ENCODE results near the gene BSND.

The BSND gene

DNA sequence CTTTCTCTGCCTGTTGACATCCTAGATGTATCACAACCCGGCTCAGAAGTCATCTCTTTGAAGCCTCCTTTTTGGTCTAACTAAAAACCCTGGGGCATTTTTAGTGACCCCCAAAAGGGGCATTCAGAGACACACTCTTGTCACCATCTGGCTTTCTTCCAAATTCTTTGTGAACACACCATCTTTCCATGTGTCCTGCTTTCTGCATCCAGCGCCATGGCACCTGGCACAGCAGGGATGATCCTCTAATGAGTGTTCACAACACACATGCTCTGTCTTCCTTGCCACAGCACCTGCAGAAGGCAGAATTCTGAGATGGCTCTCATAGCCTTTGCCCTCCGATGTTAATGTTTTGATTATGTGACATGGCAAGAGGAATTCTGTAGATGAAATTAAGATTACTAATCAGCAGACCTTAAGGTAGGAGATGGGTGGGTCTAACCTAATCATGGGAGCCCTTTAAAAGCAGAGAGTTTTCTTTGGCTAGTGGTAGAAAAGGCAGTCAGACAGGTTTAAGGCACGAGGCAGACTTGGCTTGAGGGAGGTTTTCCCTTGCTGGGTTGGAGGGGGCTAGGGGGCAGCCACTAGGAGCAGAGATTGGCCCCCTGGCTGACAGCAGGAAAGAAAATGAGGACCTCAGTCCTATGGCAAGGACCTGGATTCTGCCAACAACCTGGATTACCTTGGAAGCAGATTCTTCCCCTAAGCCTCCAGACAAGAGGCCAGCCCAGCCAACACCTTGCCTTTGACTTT is 23.2 kb upstream of the BSND start:
- no peak for DNase-seq (ENCODE audit: low read depth in 2 of 2)

DNA sequence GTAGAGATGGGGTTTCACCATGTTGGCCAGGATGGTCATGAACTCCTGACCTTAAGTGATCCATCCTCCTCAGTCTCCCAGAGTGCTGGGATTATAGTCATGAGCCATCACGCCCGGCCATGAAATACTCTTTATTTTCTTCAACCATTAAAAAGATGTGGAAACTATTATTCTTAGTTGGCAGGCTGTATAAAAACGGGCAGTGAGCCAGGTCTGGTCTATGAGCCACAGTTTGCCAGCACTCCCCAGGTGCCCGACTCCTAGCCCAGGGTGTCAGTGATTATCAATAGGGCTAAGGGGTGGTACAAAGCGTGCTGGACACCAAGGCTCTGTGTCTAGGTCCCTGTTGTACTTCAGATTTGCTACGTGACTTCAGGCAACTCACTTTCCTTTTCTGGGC is 22.0 kb upstream of the BSND start:
- no peak for DNase-seq (ENCODE audit: low read depth in 2 of 2)

DNA sequence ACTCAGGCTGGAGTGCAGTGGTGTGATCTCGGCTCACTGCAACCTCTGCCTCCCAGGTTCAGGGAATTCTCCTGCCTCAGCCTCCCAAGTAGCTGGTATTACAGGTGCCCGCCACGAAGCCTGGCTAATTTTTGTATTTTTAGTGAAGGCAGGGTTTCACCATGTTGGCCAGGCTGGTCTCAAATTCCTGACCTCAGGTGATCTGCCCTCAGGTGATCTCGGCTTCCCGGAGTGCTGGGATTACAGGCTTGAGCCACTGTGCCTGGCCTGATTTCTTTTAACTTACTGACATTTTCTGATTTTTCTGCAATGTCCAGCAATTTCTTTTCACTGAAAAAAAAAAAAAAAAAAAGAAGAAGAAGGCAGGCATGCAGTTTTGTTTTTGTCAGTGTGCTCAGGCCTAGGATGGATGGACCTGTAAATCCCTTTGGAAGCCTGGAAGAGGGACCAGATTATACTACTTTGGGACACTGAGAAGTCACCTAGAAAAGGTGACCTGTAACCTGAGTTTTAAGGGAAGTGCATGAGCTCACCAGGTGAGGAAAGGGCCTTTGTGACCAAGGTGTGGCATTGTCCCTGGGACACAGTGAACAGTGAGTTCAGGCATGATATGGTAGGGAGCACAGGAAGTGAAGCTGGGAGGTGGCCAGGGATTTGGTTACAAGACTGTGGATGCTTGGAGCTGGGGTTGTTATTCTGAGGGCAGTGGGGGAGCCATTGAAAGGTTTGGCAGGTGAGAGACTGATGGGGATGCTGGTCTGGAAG is 21.0 kb upstream of the BSND start:
- no peak for DNase-seq (ENCODE audit: low read depth in 2 of 2)

DNA sequence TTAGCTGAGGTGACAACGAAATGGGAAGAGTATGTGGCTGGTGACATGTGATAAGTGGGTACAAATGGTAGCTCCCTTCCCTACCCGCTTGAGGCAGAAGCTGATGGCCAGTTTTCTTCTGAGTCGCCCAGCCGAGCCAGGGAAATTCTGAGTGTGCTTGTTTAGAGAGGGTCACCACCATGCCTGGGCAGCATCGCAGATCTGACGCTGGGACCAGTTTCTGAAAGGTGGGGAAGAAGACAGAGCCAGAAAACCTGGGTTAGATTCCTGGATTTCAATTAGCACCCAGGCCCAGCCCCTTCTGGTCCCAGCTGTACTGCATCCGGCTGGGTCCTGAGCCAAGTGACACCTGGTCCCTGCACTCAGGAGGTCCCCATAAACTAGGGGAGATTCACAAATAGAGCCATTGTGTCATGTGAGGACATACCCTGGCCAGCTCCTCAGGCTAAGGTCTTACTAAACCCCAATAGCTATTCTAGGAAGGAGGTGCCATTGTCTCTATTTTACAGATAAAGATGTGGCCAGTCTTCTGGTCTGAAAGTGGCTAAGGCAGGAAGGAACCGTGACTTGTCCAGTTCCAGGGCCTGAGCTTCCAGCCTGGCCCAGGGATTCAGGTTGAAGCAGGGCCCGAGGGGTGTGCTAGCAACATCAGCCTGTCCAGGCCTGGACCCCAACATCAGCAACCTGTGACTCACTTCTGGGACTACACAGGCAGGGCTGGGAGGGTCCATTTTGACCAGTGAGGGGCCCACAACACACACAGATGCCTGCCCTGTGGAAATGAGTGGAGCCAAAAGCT is 20.0 kb upstream of the BSND start:
- no peak for DNase-seq (ENCODE audit: low read depth in 2 of 2)

DNA sequence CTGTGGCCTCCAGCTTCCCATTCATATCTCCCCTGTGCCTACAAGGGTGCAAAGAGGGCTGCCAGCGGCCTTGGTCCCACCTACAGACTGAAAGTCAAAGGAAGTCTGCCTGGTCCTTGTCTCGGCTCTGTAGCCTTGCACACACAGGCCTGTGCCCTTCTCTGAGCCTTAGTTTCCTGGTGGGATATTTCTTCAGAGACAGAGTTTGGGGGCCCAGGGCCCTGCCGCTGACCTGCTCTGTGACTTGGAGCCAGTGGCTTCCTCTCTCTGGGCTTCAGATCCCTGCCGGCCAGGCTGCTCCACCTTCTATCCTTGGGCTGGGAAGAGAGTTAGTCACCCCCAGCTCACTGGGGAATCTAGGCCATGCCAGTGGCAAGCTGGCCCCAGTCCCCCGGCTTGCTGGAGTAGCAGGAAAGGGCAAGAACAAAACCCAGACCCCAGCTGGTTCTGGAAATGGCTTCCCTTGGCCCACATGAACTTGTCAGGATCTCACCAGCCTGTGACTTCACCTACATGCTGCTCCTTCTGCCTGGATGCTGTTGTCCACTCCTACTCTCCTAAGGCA is 19.3 kb upstream of the BSND start:
- DNase-seq (ENCODE audit: low read depth in 2 of 2): no peak

DNA sequence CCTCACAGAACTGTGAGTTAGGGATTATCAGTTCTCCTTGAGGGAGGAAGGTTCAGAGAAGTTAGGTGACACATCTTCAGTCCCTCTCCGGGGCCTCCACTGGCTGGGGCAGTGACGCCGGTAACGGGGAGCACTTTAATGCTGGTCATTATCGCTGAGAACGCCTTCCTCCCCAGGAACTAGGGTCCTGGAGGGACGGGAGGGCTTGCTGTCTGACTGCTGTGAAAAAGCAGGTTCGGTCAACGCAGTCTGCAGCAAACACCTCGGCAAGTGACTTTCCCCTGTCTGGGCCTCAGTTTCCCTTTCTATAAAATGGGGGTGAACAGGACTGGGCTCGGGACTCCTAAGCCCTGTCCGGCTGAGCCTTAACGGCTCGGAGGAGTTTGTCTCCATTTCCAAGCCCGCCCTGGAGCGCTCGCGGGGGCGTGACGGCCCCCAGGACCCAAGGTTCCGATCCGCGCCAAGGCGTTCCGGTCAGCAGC is 18.6 kb upstream of the BSND start:
- no peak for DNase-seq (ENCODE audit: low read depth in 2 of 2)

DNA sequence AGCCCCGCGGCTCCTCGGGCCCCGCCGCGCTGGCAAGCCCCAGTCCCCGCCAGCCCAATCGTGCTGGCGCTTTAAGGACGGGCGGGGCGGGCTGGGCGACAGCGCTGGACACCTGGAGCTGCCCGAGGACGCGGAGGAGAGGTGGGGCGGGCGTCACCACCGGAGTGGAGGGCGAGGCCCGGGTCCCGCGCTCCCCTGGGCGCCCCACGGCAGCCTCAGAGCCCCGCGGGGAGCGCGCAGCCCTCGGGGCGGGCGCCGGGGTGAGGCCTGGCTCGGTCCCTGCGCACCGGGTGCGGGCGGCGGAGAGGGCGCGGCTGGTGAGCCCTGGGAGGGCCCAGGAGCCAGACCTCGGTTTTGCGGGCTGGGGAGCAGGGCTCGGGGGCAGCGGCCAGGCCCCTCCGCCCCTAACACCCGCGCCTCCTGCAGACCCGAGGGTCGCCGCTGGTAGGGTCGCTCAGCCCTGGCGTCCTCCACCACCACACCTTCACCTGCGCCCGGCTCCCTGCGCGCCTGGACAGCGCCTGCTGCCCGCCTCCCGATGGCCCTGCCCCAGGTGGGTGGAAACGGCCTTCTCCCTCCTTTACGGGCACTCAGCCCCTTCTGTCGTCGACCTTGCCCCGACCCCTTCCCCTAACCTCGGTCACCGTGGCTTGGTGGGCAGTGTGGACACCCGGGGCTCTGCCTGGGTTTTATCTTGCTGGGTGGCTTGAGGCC is 18.0 kb upstream of the BSND start, which contains the start of gene TMEM61:
Gene TMEM61, plus strand, starts transcription at position 101 of the 714 bp plus-strand sequence. Its CDS starts 438 bp downstream, at position 539.
- DNase-seq (ENCODE audit: low read depth in 2 of 2): no peak

DNA sequence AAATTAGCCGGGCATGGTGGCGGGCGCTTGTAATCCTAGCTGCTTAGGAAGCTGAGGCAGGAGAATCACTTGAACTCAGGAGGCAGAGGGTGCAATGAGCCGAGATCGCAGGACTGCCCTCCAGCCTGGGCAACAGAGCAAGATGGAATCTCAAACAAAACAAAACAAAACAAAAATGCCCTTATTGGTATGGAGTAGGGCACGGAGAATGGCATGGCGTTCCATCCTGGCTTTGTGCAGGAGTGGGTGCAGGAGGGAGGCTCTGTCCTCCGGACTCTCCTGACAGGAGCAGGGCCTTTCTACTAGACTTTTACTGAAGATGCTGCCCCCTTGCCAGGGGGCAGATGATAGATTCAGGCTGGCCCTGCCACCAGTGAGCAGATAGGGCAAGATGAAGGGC is 17.3 kb upstream of the BSND start:
- DNase-seq (ENCODE audit: low read depth in 2 of 2): no peak

DNA sequence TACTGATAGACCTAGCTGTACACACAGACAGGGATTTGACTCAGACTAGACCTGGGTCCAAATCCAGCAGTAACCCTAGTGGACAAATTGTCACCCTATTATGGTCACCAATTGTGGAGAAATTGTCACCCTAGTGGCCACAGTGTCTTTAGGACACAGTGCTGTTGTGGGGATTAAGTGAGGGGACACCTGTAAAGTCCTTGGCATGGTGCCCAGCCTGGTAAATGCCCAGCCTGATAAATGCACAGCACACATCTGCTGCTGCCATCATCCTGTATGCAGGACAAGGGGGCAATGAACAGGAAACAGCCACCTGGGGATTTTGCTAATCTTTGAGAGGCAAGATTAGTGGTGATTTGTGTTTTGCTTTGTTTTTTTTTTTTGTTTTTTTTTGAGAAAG is 16.0 kb upstream of the BSND start:
- no peak for DNase-seq (ENCODE audit: low read depth in 2 of 2)

DNA sequence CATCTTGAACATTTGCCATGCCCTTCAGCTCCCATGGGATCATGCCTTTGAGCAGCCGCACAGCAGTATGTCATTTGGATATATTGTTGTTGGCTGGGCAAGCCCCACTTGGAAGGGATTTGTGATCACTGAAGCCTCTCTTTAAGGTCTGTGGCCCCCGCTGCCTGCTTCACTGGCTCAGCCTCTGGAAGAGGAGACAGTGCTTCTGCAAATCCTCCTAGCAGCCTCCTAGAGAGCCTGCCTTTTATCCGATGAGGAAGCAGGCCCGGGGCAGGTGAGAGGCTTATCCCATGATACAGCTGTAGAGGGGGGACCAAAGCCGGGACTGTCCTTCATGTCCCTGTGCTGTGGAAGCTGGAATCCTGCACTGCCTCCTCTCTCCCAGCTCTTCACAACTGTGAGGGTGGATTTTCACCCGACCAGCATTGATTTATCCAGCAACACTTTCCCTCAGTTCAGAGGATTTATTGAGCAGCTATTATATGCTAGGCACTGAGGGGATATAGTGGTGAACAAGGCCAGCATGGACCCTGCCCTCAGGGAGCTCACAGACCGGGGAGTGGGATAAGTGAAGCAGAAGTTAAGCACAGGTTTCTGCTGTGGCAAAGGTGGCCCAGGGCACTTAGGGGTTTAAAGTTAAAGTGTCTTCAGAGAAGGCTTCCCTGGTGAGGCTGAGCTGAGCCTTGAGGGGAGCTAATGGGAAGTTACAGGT is 14.4 kb upstream of the BSND start:
- DNase-seq (ENCODE audit: low read depth in 2 of 2): no peak

DNA sequence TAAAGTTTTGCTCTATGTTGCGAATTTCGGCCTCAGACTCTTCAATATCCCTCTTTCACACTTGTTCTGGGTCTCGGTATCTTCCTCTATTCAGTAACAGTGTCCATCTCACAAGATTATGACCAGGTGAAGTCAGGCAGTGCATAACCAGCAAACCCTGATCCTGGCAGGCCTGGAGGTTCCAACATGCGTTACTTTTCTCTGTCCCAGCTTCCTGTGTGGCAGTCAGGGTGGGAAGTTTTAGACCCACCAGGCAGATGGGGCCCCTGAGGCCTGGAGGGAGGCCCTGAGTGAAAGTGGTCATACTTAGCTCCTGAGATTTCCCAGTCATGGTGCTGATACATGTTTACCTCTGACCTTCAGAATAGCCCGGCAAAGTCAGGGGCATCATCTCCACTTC is 13.2 kb upstream of the BSND start:
- DNase-seq (ENCODE audit: low read depth in 2 of 2): no peak

DNA sequence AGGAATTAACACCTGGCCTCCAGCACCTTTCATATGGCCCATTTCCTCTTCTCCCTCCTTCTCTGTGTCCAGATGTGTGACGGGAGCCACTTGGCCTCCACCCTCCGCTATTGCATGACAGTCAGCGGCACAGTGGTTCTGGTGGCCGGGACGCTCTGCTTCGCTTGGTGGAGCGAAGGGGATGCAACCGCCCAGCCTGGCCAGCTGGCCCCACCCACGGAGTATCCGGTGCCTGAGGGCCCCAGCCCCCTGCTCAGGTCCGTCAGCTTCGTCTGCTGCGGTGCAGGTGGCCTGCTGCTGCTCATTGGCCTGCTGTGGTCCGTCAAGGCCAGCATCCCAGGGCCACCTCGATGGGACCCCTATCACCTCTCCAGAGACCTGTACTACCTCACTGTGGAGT is 12.7 kb upstream of the BSND start:
- DNase-seq (ENCODE audit: low read depth in 2 of 2): no peak

DNA sequence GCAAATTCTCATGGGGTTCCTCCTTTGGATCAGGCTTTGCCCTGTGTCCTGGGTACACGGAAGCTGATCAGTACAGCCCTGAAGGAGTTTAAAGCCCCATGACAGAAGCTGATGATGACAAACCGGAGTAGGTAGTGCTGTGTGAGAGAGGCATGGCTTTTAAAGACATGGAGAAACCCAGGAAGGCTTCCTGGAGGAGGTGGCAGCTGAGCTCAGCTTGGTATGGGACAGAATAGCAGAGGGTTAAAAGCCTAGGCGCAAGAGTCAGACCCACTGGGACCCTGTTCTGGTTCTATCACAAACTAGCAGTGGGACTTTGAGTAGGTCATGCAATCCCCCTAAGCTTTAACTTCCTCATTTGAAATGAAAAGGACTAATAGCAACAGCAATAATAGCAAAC is 12.2 kb upstream of the BSND start:
- DNase-seq (ENCODE audit: low read depth in 2 of 2): no peak

DNA sequence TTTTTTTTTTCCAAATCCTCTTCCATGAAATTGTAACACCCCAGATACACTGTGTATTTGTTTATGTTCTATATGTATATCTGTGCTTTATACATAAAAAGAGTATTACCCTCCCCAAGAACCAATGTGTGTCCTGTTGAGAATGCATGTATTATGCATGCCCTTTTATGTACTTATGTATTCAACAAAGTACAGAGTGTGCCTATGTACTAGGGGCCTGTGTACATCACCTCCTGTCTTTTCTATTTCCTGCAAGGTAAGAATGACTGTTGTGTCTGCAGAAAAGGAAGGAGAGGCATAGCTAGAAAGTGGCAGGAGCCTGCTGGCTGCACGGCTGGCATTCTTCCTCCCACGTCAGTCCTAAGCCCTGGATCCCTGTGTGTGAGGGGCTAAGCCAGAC is 11.3 kb upstream of the BSND start:
- no peak for DNase-seq (ENCODE audit: low read depth in 2 of 2)

DNA sequence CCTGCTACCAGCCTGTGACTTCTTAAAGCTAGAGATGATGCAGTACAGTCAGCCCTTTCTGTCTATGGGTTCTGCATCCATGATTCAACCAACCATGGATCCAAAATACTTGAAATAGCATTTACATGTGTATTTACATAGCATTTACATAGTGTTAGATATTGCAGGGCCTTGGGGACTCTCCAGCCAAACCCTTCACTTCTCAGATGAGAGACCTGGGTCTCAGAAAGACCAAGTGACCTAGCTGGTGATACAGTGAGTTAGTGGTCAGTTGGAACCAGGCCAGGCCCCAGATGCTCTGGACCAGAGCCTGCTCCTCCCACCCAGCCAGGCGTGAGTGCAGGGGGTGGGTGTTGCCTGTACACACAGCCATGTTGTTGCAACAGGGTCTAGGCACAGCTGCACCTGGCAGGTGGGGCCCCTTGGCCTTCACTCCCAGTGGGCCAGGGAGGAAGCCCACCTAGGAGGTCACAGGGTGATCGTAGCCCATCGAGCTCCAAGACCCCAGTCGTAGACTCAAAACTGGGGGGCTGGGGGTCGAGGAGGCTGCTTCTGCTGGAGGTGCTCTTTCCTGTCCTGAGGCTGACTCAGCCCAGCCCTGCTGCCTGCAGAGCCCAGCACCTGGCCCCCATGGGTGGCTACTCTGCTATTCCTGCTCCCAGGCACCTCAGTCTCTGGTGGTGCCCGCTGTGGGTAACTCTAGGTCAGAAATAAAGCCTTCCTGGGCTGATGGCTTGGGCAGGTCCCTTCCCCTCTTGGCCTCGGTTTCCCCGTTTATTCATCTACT is 10.6 kb upstream of the BSND start:
- no peak for DNase-seq (ENCODE audit: low read depth in 2 of 2)

DNA sequence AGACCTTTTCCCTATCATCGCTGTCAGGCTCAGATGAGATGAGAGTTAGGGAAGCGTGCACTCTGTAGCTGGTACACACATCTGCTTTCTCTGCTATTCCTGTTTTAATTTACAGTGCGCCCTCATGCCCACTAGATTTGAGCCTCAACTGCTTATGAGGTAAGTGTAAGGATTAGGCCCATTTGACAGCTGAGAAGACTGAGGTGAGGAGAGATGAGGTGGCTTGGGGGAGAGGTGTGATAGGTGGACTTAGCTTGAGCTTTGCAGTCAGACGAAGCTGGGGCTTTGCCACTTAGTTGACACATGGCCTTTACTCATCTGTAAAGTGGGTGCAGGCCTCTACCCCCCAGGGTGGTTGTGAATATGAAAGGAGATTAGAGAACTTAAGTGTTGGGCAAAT is 9.8 kb upstream of the BSND start:
- no peak for DNase-seq (ENCODE audit: low read depth in 2 of 2)

DNA sequence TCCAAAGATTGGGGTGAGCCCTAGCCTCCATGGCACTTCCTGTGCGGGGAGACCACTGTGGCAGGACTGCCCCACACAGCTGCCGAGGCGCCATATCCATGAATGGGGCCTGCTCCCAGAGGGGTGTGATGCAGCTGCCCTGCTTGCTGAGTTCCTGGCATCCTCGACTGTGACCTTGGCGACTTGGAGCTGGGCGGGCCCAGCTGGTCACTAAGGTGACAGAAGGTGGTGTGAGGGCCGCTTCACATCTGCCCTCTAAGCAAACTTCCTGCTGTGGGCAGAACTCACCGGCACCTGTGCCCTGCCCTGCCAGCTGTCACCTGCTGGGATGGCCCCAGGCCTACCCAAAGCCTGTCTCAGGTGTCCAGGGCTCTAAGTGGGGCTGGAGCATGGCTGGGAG is 9.3 kb upstream of the BSND start:
- DNase-seq (ENCODE audit: low read depth in 2 of 2): no peak

DNA sequence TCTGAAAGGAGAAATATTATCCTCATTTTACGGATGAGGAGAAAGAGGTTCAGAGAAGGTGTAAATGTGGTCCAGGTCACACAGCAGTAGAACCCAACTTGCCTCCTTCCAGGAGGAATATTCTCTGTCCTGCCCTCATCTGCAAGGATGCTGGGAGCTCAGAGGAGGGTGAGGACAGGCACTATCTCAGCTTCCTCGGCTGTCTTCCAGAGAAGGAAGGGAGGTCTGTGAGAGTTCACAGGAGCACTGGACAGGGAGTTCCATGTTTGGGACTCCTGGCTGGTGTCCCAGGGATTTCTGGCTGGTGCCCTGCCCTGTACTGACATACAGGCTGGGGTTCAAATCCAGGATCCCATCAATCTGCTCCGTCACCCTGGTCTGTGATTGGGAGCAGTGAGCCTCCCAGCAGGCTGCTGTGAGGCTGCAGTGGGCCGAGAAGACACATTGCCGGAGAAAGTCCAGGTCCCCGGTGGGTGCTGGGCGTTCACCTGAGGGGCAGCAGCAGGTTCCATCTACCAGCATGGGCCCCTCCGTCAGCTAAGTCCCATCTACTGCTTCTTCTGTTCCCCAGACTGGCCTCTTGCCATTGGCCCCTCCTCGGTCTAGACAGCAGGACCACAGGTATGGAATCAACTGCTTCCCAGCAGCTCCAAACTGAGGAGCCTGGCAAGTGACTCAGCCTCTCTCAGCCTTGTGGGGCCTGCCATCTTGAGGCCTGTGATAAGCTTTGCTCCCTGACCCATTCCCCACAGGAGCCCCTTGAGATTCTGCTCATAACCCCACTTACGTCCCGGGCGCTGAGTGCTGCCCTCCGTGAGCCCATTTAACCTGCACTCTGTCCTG is 8.5 kb upstream of the BSND start:
- no peak for DNase-seq (ENCODE audit: low read depth in 2 of 2)

DNA sequence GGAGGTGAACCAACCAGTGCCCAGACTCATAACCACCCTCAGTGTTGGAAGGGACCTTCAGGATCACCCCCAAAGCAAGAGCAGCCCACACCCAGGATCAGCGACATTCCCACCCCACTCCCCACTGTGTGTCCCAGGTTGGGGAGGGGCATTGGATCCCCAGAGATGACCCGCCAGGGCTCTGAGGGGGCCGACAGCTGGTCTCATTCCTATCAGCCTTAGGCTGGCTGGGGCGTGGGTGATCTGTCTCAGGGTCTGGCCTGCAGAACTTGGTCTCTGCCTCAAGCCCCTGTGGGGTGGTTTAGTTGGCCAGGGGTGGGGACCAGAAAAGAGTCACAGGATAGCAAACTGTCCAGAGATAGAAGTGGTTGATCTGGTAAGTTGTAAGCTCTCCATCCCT is 7.8 kb upstream of the BSND start:
- DNase-seq (ENCODE audit: low read depth in 2 of 2): no peak

Measured in stimulated activated CD8-positive, alpha-beta memory T cell treated with anti-CD3 and anti-CD28 coated beads, Interleukin-7, amount 100 ng/mL, for 1 hour (primary cell).